HG02852 (cell line): ENCODE results near the gene SPATS2L.

Experiments
- ATAC-seq: cut with Tn5 transposase; IDR thresholded peaks from one replicate; pipeline ENCODE4 v1.9.1; 2021; ENCODE audit warnings: mild to moderate bottlenecking, moderate library complexity; ENCODE audit not compliant: unreplicated experiment

SPATS2L gene

DNA sequence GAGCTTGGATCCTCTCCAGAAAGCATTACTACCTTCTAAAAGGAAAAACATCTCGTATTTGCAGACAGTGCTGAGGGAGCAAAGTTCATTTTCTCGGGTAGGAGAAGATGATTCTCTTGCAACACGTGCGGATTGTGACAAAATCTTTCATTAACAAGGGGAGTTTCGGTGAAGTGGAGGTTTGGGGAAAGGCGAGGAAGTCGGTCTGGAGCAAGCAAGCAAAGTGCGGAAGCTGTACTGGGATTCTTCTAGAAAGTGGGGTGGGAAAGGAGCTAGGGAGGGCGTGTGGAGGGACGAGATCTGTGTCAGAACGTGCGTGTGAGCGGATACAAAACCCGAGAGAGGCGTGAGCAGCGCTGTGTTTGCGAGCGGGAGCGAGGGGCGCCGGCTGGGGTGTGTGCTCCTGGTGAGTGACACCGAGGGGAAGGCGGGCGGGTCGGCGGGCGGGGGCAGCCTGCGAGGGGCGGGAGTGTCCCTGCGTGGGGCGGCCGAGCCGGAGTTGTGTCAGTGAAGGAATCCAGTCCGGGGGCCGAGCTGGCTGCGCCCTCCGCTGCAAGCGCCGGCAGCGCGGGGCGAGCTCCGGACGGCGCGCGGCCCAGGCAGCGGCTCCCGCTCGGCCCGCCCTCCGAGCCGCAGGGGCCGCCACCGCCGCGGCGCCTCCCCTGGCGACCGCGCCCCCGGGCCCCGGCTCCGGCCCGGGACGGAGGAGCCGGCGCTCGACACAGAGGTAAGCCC, at the start of gene SPATS2L:
SPATS2L (plus strand) TSS at position 498 of the 735 bp plus-strand sequence. CDS start 82,552 bp downstream, outside the sequence.
- ATAC-seq = peak; percentile 61

DNA sequence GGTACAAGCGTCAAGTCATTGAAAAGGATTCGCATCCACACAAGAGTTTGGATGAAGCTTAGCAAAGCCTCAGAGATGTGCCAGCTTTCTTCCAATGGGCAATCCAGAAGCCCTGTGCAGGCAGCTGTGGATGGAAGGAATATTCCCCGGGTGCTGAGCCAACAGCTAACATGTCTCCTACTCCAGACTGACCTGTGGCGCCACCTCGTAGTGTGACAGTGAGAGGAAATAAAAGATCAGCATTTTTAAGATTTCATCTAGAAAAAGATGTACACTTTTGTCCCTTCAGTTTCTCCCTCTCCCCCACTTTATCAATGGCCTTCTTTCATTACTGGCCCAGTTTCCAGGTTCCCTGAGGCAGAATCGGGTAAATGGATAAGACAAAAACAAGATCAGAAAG, 48.9 kb upstream of the SPATS2L start:
- no peak for ATAC-seq

DNA sequence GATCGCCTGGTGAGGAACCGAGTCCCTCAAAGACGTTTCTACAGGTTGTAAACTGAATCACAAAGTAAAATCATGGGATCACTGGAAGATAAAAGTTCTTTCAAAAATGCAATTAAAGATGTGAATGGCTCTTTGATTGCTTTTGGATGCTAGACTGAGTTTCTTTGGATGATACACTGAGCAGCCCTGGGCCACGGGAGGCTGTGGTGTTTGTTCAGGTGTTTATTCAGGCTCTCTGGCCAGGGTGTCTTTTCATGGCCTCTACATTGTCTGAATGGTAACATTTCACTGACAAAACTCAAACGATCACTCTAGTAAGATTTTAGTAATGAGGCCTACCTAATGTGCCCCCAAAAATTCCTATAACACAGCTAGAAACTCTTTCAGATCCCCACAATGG, 48.4 kb upstream of the SPATS2L start:
- no peak for ATAC-seq

DNA sequence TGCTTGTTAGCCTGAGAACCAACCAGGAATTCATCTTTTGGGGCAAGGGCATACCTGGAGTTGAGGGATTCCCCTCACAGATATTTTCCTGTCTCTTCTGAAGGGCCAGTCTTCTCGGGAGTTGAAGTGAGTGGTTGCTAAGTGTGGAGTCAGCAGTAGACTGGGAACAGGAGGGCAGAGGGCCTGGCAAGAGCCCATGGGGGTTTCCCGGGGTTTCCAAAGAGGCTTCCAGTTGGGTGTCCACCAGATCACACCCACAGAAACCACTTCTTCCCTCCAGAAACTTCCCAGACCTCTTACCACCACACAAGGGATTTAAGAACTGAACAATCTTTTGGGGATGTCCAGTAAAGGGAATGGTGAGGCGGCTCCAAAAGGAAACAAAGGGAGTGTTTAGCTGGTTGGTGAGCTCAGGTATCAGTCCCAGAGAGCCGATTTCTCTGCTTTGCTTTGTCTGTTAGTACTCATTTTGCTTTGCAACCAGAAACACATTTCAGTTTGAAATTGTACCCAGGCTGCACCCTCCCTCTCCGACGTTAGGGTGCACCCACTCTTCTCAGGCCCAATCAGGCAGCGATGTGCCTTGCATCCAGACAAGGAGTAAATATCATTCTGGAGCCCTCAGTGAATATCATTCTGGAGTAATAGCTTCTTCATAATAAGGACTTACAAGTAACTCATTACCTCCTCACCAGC, 47.5 kb upstream of the SPATS2L start:
- ATAC-seq = no peak

DNA sequence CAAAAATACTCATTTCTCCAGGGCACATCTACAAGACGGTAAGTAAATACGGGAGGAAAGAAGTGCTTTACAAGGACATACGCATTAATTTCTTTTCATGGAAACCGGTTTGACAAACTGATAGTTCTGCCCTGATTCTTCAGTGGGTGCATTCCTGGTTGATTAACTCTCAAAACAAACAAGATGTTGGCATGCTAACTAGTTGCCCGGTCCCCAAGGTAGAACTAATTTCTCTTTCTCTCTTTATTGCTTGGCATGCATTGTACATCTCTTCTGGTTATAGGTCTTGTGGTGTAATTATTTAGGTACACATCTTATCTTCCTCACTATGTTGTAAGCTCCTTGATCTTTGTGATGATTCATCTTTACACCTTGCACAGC, 46.9 kb upstream of the SPATS2L start:
- no peak for ATAC-seq

GRCh38 chr2:200262047-200262446, 44.4 kb upstream of the SPATS2L start:
- no peak for ATAC-seq

DNA sequence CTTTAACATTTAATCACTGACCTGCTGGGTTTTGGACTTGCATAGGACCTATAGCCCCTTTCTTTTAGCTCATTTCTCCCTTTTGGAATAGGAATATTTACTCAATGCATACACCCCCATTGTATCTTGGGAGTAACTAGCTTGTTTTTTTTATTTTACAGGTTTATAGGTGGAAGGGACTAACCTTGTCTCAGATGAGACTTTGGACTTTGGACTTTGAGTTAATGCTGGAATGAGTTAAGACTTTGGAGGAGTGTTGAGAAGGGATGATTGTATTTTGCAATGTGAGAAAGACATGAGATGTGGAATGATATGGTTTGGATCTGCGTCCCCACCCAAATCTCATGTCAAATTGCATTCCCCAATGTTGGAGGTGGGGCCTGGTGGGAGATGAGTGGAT, 43.2 kb upstream of the SPATS2L start:
- no peak for ATAC-seq

- ATAC-seq = no peak
Observed at GRCh38 chr2:200264631-200265030, 41.9 kb upstream of the SPATS2L start.

GRCh38 chr2:200266406-200266805, 40.1 kb upstream of the SPATS2L start:
- ATAC-seq = no peak

DNA sequence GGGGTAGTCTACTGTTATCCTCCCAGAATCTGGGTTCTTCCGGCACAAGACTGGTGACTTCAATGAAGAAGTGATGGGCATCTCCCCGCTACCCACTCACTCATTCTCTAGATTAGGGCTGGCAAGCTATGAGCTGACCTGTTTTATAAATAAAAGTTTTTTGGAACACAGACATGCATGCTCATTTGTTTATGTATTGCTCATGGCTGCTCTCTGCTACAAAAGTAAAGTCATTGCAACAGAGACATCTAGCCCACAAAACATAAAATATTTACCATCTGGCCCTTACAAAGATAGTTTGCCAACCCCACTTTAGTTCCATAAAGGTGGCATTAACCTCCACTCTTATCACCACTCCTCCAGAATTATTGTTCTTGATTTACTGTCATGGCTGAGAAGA, 39.1 kb upstream of the SPATS2L start:
- ATAC-seq = no peak

- ATAC-seq = no peak
Observed at GRCh38 chr2:200270732-200271131, 35.8 kb upstream of the SPATS2L start.

DNA sequence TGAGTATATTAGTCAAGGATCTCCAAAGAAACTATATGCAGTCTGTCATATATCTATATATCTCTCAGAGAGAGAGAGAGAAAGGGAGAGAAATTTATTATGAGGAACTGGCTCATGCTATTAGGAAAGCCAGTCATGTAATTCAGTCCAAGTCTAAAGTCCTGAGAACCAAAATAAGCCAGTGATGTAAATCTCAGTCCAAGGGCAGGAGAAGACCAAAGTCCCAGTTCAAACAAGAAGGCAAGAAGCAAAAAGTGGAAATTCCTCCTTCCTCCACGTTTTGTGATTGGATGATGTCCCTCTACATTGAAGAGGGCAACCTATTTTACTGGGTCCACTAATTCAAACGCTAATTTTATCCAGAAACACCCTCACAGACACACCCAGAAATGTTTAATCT, 34.2 kb upstream of the SPATS2L start:
- ATAC-seq = no peak

DNA sequence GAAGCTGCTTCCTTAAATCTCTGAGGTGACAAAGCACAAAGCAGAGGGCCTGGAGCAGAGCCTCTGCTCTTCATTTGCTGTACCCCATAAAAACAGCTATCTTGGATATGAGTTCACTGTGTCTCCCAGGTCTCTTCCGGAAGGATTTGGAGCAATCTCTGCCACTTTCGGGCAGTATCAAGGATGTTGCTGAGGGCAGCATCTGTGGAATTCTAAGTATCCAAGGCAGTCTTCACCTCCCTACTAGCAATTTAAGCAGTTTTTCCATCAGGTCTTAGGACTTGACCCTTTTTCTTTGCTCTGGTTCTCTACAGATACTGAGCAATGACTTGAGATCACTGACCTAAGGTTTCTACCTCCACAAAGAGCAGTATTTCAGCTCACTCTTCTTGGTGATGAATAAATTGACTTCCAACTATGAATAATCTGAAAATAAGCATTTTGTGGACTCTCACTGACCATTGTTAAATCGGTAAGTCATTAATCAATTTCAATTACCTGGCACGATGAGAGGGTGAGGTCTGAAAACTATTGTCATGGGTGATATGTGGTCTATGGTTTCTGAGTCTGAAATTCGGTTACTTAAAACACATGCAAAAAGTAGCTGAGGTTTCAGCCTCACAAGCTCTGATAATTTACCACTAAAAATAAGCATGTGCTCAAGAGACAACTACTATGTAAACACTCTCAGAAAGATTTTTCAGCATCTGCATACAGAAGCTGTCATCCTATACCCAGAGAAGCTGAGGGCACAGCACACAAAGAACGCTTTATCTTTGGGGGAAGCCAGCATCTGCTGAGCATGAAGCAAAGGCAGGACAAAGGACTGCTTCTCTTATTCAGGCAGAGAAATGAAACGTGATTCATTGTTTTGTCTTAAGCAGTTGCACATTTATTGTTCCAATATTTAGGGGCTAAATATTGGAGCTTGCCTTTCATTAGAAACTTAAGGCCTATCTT, 32.1 kb upstream of the SPATS2L start:
- no peak for ATAC-seq

GRCh38 chr2:200275295-200276013, 31.0 kb upstream of the SPATS2L start:
- ATAC-seq = no peak

DNA sequence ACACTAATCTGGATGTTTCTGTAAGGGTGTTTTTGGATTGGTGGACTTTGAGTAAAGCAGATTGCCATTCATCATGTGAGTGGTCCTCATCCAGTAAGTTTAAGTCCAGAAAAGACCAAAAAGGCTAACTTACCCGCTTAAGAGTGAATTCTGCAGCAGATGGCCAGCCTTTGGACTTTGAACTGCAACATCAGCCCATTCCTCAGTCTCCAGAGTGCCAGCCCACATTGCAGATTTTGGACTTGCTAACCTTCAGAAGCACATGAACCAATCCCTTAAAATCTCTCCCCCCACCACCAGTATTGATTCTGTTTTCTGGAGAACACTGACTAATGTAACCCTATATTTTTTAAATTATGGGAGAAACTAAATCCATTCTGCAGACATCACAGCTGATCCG, 30.0 kb upstream of the SPATS2L start:
- no peak for ATAC-seq

DNA sequence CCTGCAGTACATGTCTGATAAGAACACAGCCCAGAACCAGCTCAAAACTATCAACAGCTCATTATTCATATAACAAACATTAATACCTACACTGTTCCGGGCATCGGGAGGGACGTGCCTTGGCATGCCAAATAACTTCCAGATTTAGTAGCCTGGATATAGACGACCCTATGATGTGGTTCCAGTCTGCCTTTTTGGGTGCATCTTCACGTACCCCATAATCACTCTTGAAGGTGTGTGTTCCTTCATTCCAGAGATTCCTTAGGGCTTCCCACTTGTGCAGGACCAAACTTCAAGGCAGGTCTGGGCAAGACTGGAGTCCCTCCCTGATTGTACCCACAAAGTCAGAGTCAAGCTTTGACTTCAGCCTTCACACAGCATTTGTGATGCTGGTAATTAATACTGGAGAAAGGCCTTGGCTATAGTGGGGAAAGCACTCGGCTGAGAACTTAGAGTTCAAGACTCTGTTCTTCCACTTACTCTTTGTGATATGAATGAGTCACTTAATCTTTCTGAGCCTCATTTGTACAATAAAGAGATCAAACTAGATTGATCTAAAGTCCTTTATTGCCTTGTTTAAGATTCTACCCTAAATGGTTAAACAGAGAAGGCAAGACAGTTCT, 27.7 kb upstream of the SPATS2L start:
- no peak for ATAC-seq

DNA sequence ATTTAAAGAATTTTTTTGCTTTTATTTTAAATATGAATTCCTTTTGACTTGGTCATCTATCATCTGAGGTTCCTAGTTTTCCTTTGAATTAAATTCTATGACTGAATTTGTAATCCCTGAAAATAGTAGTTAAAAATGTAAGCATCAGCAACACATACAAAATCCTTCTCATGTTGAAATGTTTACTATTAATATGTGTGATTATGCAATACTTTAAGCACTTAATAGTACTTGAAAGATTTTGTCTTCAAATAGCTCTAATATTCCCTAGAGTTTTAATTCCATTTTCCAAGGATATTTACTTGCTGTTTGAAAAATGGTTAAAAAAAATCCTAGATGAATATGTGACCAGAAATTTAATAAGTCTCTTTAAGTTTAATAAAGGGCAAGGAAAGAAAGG, 26.6 kb upstream of the SPATS2L start:
- ATAC-seq = no peak

DNA sequence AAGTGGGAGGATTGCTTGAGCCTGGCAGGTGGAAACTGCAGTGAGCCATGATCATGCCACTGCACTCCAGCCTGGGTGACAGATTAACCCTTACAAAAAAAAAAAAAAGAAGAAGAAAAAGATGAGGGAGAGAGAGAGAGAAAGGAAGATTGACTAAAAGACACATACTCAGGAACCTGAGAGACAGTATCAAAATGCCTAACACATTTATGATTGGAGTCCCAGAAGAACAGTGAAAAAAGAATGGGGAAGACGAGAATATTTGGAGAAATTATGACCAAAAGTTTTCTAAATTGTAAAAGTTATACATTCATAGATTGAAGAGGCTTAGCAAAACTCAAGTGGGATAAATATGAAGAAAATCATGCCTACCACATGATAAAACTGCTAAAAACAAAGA, 19.9 kb upstream of the SPATS2L start:
- ATAC-seq = no peak

GRCh38 chr2:200288670-200289429, 17.6 kb upstream of the SPATS2L start:
- no peak for ATAC-seq

- ATAC-seq = no peak
Observed at GRCh38 chr2:200296118-200296517, 10.4 kb upstream of the SPATS2L start.
